GM10266 (cell line): ENCODE results near the gene ELFN1.

Experiments
- DNase-seq: peaks from one replicate; pipeline ENCODE4 v3.0.0; 2012; ENCODE audit errors: extremely low spot score
- TF ChIP-seq, protein P1 (sequence below): IDR thresholded peaks from 2 replicates; pipeline ENCODE4 v1.5.1; 2012; ENCODE audit warnings: mild to moderate bottlenecking, low read depth; ENCODE audit not compliant: control insufficient read depth, insufficient read depth; ENCODE audit errors: missing control alignments

Gene ELFN1

DNA sequence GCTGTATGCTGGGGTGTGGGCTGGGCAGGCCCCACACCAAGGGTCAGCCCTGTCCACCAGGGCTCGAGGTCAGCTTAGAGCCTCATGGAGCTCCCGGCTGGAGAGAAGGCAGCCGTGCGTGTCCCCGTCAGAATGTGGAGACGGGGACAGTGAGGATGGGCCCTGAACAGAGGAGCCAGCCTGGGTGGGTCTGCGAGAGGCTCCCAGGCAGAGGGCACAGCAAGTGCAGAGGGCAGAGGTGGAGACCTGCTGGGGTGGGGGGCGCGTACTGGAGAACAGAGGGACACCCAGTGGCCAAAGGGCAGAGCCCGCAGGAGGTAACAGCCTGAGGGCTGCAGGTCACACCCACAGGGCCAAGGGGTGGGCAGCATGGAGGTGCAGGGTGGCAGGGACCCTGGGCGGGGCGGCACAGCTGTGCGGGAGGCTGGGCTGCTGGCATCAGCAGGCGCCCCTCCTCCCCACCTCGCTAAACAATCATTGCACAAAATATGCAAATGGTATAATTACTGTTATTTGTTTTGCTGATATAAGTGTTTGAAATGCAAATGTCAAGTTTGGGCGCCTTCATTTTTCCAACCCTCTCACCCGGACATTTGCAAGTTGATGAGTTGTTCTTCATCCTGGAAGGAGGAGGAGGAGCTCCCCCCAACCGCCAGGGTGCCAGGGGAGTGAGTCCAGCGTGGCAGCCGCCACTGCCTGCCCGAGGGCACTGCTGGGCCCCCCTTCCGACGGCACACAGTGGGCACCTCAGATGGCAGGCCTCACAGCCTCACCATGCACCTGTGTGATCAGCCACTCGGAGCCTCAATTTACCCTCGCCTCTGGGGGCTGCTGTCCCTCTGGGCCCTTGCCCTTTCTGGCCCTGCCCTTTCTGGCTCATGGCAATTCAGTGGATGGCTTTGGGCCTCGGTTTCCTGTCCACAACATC is 35.0 kb downstream of the ELFN1 start:
- DNase-seq, result no peak
- TF ChIP-seq, protein P1, sequence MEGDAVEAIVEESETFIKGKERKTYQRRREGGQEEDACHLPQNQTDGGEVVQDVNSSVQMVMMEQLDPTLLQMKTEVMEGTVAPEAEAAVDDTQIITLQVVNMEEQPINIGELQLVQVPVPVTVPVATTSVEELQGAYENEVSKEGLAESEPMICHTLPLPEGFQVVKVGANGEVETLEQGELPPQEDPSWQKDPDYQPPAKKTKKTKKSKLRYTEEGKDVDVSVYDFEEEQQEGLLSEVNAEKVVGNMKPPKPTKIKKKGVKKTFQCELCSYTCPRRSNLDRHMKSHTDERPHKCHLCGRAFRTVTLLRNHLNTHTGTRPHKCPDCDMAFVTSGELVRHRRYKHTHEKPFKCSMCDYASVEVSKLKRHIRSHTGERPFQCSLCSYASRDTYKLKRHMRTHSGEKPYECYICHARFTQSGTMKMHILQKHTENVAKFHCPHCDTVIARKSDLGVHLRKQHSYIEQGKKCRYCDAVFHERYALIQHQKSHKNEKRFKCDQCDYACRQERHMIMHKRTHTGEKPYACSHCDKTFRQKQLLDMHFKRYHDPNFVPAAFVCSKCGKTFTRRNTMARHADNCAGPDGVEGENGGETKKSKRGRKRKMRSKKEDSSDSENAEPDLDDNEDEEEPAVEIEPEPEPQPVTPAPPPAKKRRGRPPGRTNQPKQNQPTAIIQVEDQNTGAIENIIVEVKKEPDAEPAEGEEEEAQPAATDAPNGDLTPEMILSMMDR, result no peak

DNA sequence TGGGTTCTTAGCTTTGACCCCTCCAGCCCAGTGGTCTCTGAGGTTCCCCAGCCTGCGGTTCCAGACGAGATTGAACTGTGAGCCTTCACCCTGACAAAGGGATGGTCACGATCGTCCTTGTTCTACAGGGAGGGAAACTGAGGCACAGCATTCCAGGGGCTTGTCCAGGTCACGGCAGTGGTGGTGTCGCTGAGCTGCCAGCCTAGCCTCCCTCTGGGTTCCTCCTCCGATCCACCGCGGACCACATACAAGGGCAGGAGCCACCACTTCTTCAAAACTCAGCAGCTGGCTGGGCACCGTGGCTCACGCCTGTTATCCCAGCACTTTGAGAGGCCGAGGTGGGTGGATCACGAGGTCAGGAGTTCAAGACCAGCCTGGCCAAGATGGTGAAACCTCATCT is 35.8 kb downstream of the ELFN1 start:
- DNase-seq, result no peak
- TF ChIP-seq, protein P1, result no peak

DNA sequence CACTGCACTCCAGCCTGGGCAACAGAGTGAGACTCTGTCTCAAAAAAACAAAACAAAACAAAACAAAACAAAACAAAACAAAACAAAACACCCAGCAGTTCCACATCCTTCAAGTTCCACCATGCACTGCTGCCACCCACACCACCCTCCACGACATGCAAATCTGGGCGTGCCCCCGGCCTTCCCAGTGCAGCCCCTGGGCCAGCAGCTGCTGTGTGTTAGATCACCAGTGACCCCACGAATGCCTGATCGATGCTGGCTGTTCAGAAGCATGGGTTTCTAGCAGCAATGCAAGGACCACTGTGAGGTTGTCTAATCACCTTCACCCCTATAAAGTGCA is 36.3 kb downstream of the ELFN1 start:
- TF ChIP-seq, protein P1, result no peak
- no peak for DNase-seq

DNA sequence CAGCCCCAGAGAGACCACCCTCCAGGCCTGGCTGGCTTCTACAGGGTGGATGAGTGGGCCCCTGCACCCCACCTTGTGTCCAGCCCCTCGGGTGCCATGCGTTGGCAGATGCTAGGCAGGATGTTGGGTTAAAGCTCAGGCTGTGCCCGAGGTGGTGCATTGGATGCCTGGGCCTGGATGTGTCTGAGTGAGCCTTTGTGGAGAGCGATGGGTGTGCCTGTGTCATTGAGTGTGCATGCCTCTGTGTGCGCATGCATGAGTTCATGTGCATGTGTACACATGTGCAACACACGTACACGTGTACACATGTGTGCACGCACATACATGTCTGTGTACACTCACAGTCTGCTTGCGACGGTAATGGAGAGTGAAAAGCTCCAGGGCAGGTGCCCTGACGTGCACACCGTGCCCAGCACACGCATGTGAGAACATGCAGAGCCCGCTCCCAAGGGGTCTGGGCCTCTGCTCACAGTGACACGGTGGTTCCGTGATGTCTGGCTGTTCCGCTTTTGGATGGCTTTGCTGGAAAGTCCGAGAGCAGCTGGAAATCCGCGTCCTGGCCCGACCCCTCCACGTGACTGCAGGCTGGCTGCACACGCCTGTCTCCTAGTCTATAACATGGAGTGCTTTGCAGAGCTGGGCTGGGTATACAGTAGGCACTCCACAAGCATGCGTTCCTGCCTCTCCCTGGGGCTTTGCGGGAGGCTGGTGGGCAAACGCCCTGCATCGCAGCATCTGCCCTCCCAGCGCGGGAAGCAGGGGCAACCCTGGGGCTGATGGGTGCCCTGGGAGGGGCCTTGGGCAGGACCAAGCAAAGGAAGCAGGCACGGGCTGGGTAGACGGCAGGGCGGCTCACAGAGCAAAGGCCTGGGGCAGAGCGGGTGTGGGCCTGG is 36.9 kb downstream of the ELFN1 start:
- no peak for DNase-seq
- TF ChIP-seq, protein P1, result no peak

DNA sequence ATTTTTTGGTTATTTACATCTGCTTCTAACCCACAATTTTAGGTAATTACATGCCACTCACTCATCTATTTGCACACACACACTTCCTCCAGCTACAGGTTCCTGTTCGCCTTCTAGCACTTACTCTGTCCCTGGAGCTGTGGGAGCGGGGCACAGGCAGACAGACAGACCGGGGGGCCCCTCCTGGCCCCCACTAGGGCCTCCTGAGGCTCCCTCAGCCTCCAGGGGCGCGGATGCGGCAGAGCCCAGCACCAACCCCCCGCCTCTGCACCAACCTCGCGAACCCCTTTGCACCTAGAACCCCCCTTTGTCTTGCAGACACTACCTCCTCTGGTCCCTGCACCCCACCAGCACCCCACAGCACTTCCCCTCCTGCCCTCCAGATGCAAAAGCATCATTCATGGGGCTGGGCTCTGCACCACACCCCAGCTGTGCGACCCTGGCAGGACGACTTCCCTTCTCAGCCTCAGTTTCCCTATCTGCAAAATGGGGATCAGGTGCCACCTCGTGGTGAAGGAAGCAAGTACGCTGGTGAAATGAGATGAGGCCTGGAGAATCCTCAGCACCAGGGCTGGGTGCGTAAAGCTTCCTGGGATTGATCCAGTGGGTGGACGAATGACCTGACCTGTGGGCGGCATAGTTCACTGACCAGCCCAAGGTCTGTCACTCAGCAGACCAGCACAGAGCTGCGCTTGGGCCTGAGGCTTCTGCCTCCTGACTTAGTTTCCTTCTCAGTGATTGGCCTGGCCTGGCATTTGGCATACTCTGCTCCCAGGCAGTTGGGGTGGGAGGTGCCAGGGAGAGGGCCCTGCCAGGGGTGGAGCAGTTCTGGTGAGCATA is 37.9 kb downstream of the ELFN1 start:
- no peak for DNase-seq
- TF ChIP-seq, protein P1, result no peak

DNA sequence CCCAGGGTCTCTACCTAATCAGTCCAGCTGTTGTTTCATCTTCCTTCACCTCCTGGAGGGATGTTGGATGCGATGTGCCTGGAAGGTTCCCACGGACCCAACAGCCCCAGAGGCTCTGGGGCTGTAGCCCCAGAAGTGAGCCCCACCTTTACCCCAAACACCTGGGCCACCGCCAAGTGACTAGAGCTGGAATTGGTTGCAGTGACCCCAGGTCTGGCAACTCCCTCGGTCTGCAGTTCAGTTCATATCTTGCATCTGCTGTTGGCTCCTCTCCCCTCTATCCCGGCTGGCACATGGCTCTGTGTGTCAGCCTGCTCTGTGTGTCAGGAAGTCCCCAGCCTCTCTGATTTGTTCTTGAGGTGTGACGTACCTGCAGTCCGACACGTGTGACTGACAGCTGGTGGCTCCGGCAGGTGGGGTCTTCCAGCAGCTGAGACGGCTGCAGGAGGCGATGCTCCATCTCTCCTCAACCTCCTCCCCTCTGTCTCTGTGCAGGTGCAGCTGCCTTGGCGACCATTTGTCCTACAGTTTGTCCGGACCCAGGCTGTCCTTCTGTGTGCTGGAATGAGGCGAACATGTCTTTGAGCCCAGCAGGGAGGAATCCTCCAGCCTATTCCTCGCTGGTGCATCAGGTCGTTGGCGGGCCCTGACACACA is 38.6 kb downstream of the ELFN1 start:
- no peak for DNase-seq
- TF ChIP-seq, protein P1, result no peak
